NCI-H2081 treated with DMSO at 0.1 percent for 48 hours (cell line): ENCODE data around the gene SCAI.
"Not testable (repeated sequence)": the region's sequence is repeated elsewhere in the genome, so short reads cannot be mapped to it uniquely, and the experiment has no call there.

Source experiments
- DNase-seq: peaks from one replicate; lab custom pipeline; 2025; lab: John Stamatoyannopoulos, UW

The SCAI gene

DNA sequence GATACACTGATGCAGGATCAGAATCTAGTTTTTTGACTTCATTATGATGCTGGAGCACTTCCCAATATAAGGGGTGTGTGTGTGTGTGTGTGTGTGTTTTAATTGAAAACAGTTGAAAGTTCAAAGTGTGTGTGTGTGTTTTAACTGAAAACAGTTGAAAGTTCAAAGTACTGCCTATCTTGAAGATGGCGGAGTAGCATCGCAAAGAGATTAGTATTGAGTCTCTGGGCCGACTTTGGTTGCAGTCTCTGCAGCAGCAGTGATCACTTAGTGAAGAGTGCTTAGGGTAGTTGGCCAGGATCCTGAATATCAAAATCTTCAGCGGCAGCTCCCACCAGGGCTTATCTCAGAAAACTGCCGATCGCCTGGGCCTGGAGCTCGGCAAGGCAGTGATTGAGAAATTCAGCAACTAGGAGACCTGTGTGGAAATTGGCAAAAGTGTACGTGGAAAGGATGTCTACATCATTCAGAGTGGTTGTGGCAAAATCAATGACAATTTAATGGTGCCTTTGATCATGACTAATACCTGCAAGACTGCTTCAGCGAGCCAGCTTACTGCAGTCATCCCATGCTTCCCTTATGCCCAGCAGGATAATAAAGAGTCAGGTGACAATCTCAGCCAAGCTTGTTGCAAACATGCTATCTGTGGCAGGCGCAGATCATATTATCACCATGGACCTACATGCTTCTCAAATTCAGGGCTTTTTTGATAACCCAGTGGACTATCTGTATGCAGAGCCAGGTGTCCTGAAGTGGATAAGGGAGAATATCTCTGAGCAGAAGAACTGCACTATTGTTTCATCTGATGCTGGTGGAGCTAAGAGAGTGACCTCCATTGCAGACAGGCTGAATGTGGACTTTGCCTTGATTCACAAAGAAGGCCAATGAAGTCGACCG is 7.3 kb upstream of the SCAI start:
- DNase-seq: no peak

DNA sequence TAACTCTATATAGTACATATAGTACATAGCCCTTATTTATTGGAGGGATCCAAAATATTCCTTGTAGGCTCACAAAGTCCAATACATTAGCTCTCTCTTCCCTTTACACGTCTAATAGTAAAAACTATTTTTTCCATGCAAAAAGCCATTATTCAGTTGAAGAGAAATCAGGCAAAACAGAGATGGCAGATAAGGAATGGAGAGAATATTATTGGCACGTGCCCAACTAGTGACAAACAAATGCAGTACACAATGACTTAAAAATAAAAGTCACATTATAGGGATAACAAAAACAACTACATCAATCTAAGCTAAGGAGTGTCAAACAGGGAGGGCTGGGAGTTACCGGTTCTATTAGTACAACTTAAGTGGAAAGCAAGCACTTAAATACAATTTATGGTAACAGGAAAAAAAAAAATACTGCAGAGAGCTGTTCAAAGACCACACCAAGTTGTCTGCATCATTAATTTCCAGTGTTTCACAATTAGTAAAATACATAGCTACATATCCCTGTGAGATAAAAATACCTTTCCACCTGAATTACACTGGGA is 4.1 kb upstream of the SCAI start:
- DNase-seq: no peak

DNA sequence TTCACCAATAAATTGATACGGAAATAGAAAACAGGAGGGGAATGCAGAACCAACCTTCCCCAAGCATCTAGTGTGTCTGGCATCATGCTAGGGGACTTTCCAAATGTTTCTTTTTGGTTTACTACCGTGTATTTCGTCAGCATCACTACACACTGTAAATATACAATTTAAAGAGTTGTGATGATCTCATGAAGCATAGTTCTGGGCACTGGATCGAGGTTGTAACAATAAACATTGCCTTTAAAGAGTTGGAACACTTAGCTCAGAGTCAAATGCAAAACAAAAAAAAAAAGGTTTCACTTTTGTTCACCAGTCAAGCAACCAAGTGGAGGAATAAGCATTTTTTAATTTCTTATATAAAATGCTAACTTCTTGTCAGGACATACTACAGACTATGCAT is 2.9 kb upstream of the SCAI start:
- no peak for DNase-seq

DNA sequence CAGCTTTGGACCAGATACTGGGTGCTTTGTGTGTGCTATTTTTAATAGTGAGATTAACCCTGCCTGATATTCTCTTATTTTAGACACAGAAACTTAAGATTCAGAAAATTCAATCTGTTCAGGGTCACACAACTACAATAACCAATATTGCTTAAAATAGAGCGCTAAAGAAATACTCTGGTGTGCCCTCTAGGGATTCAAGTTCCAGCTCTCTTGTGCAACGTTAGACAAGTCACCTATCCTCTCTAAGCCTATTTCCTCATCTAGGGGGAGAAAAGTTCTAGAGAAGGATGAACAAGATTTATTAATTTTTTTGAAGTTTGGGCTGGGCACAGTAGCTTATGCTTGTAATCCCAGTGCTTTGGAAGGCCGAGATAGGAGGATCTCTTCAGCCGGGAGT is 2.1 kb upstream of the SCAI start:
- DNase-seq: no peak

DNA sequence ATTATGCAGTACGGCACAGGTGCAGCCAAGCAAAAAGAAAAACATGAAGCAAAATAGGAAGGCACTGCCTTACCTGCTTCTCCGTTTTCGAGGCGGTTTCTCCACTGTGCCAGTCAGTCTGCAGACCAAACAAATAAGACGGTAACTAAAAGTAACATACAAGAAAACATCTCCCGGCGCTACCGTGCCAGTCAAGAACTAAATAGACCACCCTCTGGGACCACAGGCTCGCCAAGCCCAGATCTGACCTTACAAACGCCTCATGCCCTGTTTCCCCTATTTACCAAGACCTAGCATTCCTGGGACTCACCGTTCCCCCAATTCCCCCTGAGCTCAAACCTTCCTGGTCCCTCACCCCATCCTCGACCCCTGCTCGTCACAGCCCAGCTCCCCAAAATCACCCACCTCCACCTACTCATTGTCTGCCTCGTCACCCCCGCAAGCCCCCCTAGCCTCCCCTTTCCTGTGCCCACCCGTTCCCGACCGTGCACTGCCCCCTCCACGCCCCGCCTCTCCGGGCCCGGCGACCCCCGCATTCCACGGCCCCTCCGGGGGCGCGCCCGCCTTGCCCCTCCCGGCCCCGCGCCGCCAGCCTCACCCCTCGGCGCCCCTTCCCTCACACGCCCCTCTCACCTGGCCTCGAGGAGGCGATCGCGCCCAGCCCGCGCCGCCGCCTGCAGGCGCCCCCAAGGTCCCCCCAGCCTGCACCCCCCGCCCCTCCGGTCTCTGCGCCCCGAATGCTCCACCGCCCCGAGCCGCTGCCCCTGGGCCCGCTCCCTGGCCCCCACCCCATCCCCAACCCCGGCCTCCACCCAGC is 560 bp downstream of the SCAI start:
- DNase-seq: no peak

DNA sequence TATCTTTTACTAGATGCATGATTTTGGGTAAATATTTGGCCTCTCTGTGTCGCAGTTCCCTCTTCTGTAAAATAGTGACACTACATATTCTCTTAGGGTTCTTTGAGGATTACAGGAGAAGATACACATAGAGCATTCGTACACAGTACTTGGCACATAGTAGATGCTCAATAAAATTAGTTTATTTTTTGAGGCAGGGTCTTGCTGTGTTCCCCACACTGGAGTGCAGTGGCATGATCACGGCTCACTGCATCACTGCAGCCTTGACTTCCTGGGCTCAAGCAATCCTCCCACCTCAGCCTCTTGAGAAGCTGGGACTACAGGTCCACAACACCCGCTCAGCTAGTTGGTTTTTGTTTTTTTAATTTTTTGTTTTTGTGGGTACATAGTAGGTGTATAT is 1.6 kb downstream of the SCAI start:
- no peak for DNase-seq

DNA sequence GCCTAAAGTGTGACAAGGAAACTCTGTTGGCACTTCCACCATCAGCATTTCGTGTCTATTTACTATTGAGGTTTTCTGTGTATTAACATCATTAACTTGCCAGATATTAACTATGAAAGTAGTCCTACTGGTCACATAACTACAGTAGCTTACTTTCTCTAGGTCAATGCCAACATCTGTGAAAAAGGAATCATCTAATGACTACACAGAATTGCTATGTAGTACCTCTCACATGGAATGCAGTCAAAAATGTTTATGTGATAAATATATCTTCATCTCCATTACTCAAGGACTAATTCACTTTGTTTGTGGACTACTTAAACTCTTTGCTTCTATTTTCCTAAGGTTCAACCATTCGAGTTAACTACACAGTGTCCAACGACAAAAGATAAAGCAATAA is 2.1 kb downstream of the SCAI start:
- DNase-seq: no peak

DNA sequence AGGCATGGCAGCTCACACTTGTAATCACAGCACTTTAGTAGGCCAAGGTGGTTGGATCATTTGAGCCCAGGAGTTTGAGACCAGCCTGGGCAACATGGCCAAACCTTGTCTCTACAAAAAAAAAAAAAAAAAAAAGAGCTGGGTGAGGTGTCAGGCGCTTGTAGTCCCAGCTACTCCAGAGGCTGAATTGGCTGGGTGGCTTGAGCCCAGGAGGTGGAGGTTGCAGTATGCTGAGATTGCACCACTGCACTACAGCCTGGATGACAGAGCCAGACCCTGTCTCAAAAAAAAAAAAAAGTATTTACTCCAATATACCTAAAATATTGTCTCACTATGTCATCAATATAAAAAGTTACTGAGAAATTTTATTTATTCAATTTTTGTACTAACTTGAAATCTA is 2.8 kb downstream of the SCAI start:
- DNase-seq: no peak

DNA sequence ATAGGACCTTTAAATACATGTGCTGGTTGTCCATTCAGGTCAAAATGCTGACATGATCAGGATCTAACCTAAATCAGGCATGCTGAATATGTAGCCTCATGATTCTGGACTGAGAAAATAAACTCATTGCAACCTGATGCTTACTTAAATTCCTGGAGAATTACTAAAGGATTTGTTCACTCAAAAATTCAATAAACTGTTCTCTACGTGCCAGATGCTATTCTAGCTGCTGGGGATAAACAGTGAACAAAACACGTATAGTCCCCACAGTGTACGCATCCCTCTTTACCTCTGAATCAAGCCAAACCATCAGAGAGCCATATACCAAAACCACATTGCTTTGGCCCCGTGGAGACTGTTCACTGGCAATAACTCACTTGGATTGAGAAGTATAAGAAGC is 6.1 kb downstream of the SCAI start:
- DNase-seq: no peak

DNA sequence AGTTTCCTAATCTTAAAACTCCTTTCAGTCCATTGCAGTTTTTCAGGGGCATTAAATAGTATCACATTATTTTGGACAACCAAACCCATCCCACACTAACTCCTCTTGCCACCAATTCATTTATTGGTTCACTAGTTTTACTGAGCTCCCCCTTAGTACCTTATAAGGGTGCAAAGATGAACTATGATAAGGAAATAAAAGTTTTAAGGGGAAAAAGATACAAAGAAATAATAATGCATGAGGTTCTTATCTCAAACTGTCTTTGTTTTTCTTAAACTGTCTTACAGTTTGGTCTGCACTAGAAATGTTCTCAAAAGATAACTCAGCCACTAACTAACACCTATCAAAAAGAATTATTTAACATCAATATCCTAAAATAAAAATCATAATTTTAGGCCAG is 8.4 kb downstream of the SCAI start:
- no peak for DNase-seq

DNA sequence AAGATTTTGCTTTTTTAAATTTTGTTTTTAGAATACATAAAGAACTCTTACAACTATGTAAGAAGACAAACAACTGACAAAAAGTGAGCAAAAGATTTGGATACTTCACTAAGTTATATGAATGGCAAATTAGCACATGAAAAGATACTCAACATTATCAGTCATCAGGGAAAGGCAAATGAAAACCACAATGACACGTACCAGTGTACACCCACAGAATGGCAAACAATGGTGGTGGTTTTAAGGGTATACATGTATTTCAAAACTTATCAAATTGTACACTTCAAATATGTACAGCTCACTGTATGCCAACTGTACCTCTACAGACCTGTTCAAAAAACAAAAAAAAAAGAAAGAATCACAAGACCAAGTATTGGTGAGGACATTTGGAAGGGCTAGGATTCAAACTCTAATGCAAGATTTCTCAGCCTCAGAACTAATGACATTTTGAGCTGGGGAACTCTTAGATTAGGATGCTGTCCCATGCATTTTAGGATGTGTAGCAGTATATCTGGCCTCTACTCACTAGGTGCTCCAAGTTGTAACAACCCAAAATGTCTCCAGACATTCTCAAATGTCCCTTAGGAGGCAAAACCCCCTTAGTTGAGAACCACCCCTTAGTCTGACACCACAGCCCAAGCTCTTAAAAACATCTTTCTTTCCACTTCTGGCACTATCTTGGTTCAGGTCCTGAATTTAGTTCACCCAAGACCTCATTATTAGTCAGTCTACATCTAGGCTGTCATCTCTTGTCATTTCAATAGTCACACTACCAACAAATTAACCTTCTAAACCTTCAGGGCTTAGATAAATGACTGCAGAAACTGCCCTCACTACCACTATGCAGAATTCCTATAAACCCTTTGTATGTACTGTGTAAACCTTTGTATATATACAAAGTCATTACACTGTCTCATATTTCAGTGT is 9.7 kb downstream of the SCAI start:
- no peak for DNase-seq

DNA sequence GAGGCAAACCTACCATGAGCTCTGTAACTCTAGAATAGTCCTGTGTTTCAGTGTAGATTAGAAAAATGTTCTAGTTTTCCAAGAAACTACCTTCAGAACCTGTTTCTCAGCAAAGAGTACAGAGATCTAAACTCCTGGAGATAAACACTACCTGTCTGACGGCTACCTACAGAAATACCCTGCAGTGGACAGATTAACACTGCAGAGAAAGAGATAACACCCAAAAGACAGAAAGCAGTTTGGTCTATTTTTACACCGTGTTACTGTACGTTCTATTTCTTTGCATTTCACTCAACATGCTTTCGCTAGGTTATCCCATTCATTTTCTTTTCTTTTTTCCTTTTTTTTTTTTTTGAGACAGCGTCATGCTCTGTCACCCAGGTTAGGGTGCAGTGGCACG is 11.6 kb downstream of the SCAI start:
- no peak for DNase-seq

DNA sequence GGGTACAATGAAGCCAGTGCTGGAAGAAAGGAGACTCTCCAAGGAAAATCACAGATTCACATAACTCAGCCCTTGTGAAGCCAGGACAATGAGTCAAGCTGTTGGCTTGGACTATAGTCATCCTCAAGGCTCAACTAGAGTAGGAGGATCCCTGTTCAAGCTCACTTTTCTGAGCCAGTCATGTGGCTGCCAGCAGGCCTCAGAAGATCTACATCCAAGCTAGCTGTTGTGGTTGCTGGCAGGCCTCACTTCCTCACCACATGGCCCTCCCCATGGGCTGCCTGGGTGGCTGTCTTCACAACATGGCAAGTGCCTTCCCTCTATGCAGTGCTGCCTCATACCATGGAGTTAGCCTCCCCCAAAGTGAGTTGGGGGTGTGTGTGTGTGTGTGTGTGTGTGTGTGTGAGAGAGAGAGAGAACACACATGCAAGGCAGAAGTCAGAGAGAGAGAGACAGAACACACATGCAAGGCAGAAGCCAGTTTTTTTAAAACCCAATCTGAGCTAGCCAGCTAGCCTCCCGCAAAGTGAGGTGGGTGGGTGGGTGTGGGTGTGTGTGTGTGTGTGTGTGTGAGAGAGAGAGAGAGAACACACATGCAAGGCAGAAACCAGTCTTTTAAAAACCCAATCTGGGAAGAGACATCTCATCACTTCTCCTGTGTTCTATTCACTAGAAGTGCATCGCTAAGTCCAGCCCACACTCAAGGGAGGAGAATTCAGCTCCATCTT is 17.1 kb downstream of the SCAI start:
- DNase-seq: no peak

DNA sequence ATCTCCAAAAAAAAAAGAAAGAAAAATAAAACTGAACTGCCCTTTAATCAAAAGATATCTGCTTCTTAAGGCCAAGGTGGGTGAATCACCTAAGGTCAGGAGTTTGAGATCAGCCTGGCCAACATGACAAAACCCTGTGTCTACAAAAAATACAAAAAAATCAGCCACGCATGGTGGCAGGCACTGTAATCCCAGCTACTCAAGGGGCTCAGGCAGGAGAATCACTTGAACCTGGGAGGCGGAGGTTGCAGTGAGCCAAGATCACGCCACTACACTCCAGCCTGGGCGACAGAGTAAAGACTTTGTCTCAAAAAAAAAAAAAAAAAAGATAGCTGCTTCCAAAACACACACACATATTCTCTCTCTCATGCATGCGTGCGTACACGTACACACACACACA is 17.8 kb downstream of the SCAI start:
- DNase-seq: no peak

DNA sequence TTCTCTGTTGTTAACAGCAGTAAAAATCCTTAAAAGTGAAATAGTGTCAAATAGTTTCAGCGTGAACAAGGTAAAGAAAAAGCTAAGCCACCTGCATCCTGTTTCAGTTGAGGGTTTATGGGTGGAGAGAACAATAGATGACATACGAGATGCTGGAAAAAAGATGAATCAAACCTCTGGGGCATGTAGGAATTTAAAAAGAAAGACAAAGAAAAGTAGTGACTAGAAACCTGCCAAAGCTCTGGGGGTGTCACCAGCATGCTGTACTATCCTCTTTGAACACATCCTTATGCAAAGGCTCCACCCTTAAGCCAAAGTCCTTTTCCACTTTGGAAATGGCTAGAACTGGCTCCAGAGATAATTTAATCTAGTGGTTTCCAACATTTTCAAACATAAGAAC is 22.2 kb downstream of the SCAI start:
- DNase-seq: no peak

DNA sequence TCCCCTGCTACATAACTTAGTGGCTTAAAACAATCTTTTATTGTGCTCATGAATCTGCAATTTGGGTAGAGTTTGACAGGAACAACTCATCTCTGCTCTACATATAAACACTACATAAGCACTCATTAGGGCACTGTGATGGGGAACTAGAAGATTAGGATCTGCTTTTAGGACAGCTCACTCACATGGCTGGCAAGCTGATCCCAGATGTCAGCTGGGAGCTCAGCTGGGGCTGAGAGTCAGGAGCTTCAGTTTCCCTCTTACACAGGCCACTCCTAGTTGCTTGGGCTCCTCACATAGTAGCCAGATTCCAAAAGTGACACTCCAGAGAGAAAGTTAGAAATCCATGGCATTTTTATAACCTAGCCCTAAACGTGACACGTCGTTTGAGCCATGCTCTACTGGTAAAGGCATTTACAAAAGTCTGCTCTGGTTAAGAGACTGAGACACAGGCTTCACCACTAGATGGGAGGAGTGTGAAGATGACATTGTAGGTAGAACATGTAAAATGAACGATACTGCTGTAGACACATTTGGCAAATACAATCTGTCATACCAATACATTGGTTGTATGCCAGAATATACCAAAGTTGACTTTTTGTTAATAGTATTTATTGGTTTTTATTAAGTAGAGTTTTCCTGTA is 23.6 kb downstream of the SCAI start:
- DNase-seq: no peak

DNA sequence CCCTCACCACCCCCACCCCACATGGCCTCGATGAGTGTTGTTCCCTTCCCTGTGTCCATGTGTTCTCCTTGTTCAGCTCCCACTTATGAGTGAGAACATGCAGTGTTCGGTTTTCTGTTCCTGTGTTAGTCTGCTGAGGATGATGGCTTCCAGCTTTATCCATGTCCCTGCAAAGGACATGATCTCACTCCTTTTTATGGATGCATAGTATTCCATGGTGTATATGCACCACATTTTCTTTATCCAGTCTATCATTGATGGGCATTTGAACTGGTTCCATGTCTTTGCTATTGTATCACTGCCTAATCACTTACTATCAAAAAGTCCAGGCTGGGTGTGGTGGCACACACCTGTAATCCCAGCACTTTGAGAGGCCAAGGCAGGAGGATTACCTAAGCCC is 24.6 kb downstream of the SCAI start:
- DNase-seq: not testable (repeated sequence)

DNA sequence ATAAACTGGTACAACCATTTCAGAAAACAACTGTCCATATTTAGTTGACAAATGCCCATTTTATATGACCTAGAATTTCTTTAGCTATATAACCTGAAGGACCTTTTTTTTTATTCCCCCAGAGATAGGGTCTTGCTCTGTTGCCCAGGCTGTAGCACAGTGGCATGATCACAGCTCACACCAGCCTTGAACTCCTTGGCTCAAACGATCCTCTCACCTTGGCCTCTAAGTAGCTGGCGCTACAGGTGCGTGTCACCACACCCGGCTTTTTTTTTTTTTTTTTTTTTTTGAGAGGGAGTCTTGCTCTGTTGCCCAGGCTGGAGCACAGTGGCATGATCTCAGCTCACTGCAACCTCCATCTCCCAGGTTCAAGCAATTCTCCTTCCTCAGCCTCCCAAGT is 28.8 kb downstream of the SCAI start:
- DNase-seq: not testable (repeated sequence)

DNA sequence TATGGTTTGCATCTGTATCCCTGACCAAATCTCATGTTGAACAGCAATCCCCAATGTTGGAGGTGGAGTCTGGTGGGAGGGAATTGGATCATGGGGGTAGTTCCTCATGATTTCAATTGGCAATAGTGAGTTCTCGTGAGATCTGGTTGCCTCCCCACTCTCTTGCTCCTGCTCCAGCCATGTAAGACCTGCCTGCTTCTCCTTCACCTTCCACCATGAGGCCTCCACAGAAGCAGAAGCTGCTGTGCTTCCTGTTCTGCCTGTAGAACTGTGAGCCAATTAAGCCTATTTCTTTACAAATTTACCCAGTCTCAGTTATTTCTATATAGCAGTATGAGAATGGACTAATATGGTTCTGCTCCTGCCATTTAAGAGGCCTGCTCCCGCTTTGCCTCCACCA is 32.9 kb downstream of the SCAI start:
- no peak for DNase-seq

DNA sequence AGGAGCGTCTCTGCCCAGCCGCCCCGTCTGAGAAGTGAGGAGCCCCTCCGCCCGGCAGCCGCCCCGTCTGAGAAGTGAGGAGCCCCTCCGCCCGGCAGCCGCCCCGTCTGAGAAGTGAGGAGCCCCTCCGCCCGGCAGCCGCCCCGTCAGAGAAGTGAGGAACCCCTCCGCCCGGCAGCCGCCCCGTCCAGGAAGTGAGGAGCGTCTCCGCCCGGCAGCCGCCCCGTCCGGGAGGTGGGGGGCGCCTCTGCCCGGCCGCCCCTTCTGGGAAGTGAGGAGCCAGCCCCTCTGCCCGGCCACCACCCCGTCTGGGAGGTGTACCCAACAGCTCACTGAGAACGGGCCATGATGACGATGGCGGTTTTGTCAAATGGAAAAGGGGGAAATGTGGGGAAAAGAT is 34.8 kb downstream of the SCAI start:
- not testable (repeated sequence) for DNase-seq
